HEK293 (cell line): ENCODE data around the gene COL15A1.

Source experiments
- CTCF ChIA-PET: fragments of 350-600 bp; formaldehyde crosslinking; extraction: SDS; loops from one replicate; lab custom pipeline; 2021; ENCODE audit warnings: antibody characterized with exemption; lab: Yijun Ruan, JAX
- POLR2A ChIA-PET: fragments of 300-600 bp; formaldehyde crosslinking; extraction: SDS; loops from one replicate; lab custom pipeline; 2020; ENCODE audit warnings: antibody characterized with exemption, inconsistent platforms; lab: Yijun Ruan, JAX
- H3K27ac ChIP-seq: fragments of 200-500 bp; sonication (Bioruptor generic); 2 replicates; pipeline ENCODE4 v1.5.1; 2014; ENCODE audit warnings: low read depth, low read length, control low read depth, inconsistent platforms; ENCODE audit errors: extremely low read depth
- H3K36me3 ChIP-seq, 2 experiments: fragments of 200-500 bp in 1 of 2; sonication (Bioruptor generic) in 1 of 2; 1 replicate in 1 of 2; 2 replicates in 1 of 2; pipeline ENCODE4 v1.5.1; 2014 to 2017; ENCODE audit warnings: inconsistent platforms in 2 of 2, low read length in 2 of 2; ENCODE audit not compliant: control insufficient read depth in 2 of 2, insufficient read depth in 1 of 2
- H3K4me1 ChIP-seq: fragments of 200-500 bp; sonication (Bioruptor generic); 2 replicates; pipeline ENCODE4 v1.5.1; 2014; ENCODE audit warnings: mild to moderate bottlenecking, low read length, inconsistent platforms; ENCODE audit not compliant: control insufficient read depth, insufficient read depth
- H3K4me3 ChIP-seq: 2 replicates; pipeline ENCODE4 v1.5.1; 2011; ENCODE audit warnings: low read depth, mild to moderate bottlenecking, control low read depth, low read length, moderate library complexity
- H3K9me3 ChIP-seq: fragments of 200-500 bp; sonication (Bioruptor generic); 2 replicates; pipeline ENCODE4 v1.5.1; 2014; ENCODE audit warnings: low read depth, low read length, inconsistent platforms; ENCODE audit not compliant: control insufficient read depth, insufficient read depth
- ATF2 ChIP-seq: fragments of 450-650 bp; formaldehyde crosslinking; IDR thresholded peaks from 2 replicates; pipeline ENCODE4 v1.5.1; 2016; ENCODE audit warnings: missing biosample characterization, missing genetic modification characterization, low read depth
- EGR2 ChIP-seq: fragments of 450-650 bp; formaldehyde crosslinking; IDR thresholded peaks from 2 replicates; pipeline ENCODE4 v1.5.1; 2016; ENCODE audit warnings: low read depth, missing biosample characterization, missing genetic modification characterization
- KLF17 ChIP-seq: fragments of 450-650 bp; formaldehyde crosslinking; IDR thresholded peaks from 2 replicates; pipeline ENCODE4 v1.5.1; 2016; ENCODE audit warnings: missing biosample characterization, missing genetic modification characterization
- SP2 ChIP-seq: fragments of 450-650 bp; formaldehyde crosslinking; IDR thresholded peaks from 2 replicates; pipeline ENCODE4 v1.5.1; 2016; ENCODE audit warnings: missing biosample characterization, missing genetic modification characterization
- ZBTB6 ChIP-seq: fragments of 450-650 bp; formaldehyde crosslinking; IDR thresholded peaks from 2 replicates; pipeline ENCODE4 v1.5.1; 2017; ENCODE audit warnings: missing biosample characterization, missing genetic modification characterization
- ZNF114 ChIP-seq: fragments of 450-650 bp; formaldehyde crosslinking; IDR thresholded peaks from 2 replicates; pipeline ENCODE4 v1.5.0; 2017; ENCODE audit warnings: missing biosample characterization, missing genetic modification characterization
- ZNF148 ChIP-seq: fragments of 450-650 bp; formaldehyde crosslinking; IDR thresholded peaks from 2 replicates; pipeline ENCODE4 v1.5.0; 2017; ENCODE audit warnings: missing biosample characterization, missing genetic modification characterization, borderline replicate concordance
- ZNF157 ChIP-seq: fragments of 450-650 bp; formaldehyde crosslinking; IDR thresholded peaks from 2 replicates; pipeline ENCODE4 v1.5.1; 2016; ENCODE audit warnings: missing biosample characterization, missing genetic modification characterization
- ZNF302 ChIP-seq: fragments of 450-650 bp; formaldehyde crosslinking; IDR thresholded peaks from 2 replicates; pipeline ENCODE4 v1.5.1; 2016; ENCODE audit warnings: missing biosample characterization, missing genetic modification characterization, low read depth
- ZNF350 ChIP-seq: fragments of 450-650 bp; formaldehyde crosslinking; IDR thresholded peaks from 2 replicates; pipeline ENCODE4 v1.5.0; 2017; ENCODE audit warnings: missing biosample characterization, mild to moderate bottlenecking, missing genetic modification characterization
- ZNF391 ChIP-seq: fragments of 450-650 bp; formaldehyde crosslinking; IDR thresholded peaks from 2 replicates; pipeline ENCODE4 v1.5.1; 2016; ENCODE audit warnings: low read depth, missing biosample characterization, missing genetic modification characterization, borderline replicate concordance
- ZNF560 ChIP-seq: fragments of 450-650 bp; formaldehyde crosslinking; IDR thresholded peaks from 2 replicates; pipeline ENCODE4 v1.5.1; 2017; ENCODE audit warnings: missing biosample characterization, missing genetic modification characterization, borderline replicate concordance
- ZNF645 ChIP-seq: fragments of 450-650 bp; formaldehyde crosslinking; IDR thresholded peaks from 2 replicates; pipeline ENCODE4; 2016; ENCODE audit warnings: missing biosample characterization, missing genetic modification characterization
- ZNF664 ChIP-seq: fragments of 450-650 bp; formaldehyde crosslinking; IDR thresholded peaks from 2 replicates; pipeline ENCODE4 v1.5.1; 2016; ENCODE audit warnings: missing biosample characterization, missing genetic modification characterization
- ZNF837 ChIP-seq: fragments of 450-650 bp; formaldehyde crosslinking; IDR thresholded peaks from 2 replicates; pipeline ENCODE4 v1.5.1; 2016; ENCODE audit warnings: missing biosample characterization, missing genetic modification characterization

The COL15A1 gene

GRCh38 chr9:99015890-99016289 is 72.2 kb downstream of the COL15A1 start:
- POLR2A ChIA-PET: interaction anchor here (0.6 kb wide), 1 partner anchor 861 kb away, joined by 3 read pairs; no protein-coding TSS in a partner anchor

More at GRCh38 chr9:99015890-99016289, 72.2 kb downstream of the COL15A1 start:
- Histone ChIP-seq H3K4me1 (no peaks in the 10 kb centered on the region), H3K9me3 (no peaks in the 10 kb centered on the region), H3K36me3 (no peaks in the 10 kb centered on the region), H3K27ac (no peak overlapping the region), H3K4me3 (no peak overlapping the region)
- TF ChIP-seq ZNF148 (no peak), ATF2 (tag by site-specific recombination) (no peak), ZNF302 (tag by site-specific recombination) (no peak), EGR2 (tag by site-specific recombination) (no peak), KLF17 (tag by site-specific recombination) (no peak), SP2 (no peak), ZNF114 (tag by site-specific recombination) (no peak), ZNF350 (tag by site-specific recombination) (no peak), ZNF664 (tag by site-specific recombination) (no peak), ZNF560 (no peak), ZNF157 (tag by site-specific recombination) (no peak), ZNF837 (tag by site-specific recombination) (no peak), ZBTB6 (tag by site-specific recombination) (no peak), ZNF645 (tag by site-specific recombination) (no peak), ZNF391 (no peak)
- CTCF ChIA-PET: interaction anchor here (0.9 kb wide), 1 partner anchor 18 kb away, joined by 4 read pairs; no protein-coding TSS in a partner anchor
